ENCODE measurements around the gene DMTF1. TPM values are rescaled to one million over a fixed set of nuclear protein-coding genes. Genes with fewer than 3 reads are reported as not detected.

Gene DMTF1
- total and polyA plus RNA-seq, 9 of the 15 experiments (the other 6 are each of a cell fraction or from before 2014, with no cell fraction given), result 25.7 to 208 (median 74.7) TPM

DNA sequence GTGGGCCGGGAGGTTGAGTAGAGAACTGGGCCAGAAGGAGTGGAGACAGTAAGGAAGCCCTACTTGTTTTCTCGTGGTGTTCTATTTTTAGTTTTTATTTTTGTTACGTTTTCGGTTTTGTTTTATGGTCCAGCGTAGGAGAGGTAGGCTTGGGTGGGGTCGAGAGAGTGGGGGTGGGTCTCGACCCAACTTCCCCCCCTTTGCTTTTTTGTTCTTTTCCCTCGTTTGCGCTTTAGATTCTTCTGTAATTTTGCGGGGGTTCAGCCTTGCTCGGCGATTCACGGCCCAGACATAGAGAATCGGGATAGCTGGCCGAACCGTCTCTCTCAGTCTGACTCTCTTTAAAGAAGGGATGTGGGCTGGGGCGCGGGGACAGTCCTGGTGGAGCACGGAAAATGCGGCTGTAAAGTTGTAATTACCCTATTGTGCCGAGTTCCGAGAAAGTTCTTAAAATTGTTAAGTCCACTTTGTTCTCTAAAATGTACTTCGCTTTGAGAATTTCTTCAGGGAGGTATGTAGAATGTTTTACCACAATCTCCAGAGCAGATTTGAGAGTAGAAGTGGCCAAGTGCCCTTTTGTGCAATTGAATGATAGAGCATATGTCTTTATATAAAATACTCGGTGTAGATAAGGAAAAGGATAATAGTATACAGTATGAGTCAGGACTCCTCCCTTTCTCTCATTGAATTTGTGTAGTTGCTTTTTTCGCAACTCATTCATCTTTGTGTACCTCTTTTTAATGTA lies 816 bp downstream of the DMTF1 start (continued):
- TF ChIP-seq MYBL2 (IDR thresholded peaks at IDR 0.05; ENCODE audit: low read depth) (0 out of 2 replicates have a peak, but pooled peaks have one; percentile 52), MYBL2 (CRISPR knock-in tag; IDR thresholded peaks at IDR 0.05; ENCODE audit: borderline replicate concordance) (no peak), EHMT2 (IDR thresholded peaks at IDR 0.05) (peak; percentile 53; the same call in 1 of the 2 replicates), WHSC1 (IDR thresholded peaks at IDR 0.05; ENCODE audit: low read length) (no peak), NCOA1 (IDR thresholded peaks at IDR 0.05; ENCODE audit: low read depth) (0 out of 2 replicates have a peak, but pooled peaks have one; percentile 29), CHD1 (IDR thresholded peaks at IDR 0.05; ENCODE audit: low read length) (peak; percentile 81), HSF4 (CRISPR knock-in tag; IDR thresholded peaks at IDR 0.05; ENCODE audit: borderline replicate concordance) (no peak), SMARCE1 (IDR thresholded peaks at IDR 0.05) (peak; percentile 69)
- TF ChIP-seq, protein P1, sequence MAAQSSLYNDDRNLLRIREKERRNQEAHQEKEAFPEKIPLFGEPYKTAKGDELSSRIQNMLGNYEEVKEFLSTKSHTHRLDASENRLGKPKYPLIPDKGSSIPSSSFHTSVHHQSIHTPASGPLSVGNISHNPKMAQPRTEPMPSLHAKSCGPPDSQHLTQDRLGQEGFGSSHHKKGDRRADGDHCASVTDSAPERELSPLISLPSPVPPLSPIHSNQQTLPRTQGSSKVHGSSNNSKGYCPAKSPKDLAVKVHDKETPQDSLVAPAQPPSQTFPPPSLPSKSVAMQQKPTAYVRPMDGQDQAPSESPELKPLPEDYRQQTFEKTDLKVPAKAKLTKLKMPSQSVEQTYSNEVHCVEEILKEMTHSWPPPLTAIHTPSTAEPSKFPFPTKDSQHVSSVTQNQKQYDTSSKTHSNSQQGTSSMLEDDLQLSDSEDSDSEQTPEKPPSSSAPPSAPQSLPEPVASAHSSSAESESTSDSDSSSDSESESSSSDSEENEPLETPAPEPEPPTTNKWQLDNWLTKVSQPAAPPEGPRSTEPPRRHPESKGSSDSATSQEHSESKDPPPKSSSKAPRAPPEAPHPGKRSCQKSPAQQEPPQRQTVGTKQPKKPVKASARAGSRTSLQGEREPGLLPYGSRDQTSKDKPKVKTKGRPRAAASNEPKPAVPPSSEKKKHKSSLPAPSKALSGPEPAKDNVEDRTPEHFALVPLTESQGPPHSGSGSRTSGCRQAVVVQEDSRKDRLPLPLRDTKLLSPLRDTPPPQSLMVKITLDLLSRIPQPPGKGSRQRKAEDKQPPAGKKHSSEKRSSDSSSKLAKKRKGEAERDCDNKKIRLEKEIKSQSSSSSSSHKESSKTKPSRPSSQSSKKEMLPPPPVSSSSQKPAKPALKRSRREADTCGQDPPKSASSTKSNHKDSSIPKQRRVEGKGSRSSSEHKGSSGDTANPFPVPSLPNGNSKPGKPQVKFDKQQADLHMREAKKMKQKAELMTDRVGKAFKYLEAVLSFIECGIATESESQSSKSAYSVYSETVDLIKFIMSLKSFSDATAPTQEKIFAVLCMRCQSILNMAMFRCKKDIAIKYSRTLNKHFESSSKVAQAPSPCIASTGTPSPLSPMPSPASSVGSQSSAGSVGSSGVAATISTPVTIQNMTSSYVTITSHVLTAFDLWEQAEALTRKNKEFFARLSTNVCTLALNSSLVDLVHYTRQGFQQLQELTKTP (IDR thresholded peaks at IDR 0.05; ENCODE audit: low read depth in 1 of 2, partially characterized antibody in 2 of 2), result peak in 1 of 2 experiments; percentile 65
- TF ChIP-seq, protein P2, sequence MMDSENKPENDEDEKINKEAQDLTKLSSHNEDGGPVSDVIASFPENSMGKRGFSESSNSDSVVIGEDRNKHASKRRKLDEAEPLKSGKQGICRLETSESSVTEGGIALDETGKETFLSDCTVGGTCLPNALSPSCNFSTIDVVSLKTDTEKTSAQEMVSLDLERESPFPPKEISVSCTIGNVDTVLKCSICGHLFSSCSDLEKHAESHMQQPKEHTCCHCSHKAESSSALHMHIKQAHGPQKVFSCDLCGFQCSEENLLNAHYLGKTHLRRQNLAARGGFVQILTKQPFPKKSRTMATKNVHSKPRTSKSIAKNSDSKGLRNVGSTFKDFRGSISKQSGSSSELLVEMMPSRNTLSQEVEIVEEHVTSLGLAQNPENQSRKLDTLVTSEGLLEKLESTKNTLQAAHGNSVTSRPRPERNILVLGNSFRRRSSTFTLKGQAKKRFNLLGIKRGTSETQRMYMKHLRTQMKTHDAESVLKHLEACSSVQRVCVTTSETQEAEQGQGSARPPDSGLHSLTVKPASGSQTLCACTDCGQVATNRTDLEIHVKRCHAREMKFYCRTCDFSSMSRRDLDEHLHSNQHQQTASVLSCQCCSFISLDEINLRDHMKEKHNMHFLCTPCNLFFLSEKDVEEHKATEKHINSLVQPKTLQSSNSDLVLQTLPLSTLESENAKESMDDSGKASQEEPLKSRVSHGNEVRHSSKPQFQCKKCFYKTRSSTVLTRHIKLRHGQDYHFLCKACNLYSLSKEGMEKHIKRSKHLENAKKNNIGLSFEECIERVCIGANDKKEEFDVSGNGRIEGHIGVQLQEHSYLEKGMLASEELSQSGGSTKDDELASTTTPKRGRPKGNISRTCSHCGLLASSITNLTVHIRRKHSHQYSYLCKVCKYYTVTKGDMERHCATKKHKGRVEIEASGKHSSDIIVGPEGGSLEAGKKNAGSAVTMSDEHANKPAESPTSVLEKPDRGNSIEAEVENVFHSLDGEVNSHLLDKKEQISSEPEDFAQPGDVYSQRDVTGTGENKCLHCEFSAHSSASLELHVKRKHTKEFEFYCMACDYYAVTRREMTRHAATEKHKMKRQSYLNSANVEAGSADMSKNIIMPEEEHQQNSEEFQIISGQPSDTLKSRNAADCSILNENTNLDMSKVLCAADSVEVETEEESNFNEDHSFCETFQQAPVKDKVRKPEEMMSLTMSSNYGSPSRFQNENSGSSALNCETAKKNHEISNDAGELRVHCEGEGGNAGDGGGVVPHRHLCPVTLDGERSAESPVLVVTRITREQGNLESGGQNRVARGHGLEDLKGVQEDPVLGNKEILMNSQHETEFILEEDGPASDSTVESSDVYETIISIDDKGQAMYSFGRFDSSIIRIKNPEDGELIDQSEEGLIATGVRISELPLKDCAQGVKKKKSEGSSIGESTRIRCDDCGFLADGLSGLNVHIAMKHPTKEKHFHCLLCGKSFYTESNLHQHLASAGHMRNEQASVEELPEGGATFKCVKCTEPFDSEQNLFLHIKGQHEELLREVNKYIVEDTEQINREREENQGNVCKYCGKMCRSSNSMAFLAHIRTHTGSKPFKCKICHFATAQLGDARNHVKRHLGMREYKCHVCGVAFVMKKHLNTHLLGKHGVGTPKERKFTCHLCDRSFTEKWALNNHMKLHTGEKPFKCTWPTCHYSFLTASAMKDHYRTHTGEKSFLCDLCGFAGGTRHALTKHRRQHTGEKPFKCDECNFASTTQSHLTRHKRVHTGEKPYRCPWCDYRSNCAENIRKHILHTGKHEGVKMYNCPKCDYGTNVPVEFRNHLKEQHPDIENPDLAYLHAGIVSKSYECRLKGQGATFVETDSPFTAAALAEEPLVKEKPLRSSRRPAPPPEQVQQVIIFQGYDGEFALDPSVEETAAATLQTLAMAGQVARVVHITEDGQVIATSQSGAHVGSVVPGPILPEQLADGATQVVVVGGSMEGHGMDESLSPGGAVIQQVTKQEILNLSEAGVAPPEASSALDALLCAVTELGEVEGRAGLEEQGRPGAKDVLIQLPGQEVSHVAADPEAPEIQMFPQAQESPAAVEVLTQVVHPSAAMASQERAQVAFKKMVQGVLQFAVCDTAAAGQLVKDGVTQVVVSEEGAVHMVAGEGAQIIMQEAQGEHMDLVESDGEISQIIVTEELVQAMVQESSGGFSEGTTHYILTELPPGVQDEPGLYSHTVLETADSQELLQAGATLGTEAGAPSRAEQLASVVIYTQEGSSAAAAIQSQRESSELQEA (IDR thresholded peaks at IDR 0.05; ENCODE audit: low read depth), result 0 out of 2 replicates have a peak, but pooled peaks have one; percentile 45
- TF ChIP-seq, protein P3, sequence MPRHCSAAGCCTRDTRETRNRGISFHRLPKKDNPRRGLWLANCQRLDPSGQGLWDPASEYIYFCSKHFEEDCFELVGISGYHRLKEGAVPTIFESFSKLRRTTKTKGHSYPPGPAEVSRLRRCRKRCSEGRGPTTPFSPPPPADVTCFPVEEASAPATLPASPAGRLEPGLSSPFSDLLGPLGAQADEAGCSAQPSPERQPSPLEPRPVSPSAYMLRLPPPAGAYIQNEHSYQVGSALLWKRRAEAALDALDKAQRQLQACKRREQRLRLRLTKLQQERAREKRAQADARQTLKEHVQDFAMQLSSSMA (CRISPR knock-in tag; IDR thresholded peaks at IDR 0.05), result no peak
- TF ChIP-seq, protein P4, sequence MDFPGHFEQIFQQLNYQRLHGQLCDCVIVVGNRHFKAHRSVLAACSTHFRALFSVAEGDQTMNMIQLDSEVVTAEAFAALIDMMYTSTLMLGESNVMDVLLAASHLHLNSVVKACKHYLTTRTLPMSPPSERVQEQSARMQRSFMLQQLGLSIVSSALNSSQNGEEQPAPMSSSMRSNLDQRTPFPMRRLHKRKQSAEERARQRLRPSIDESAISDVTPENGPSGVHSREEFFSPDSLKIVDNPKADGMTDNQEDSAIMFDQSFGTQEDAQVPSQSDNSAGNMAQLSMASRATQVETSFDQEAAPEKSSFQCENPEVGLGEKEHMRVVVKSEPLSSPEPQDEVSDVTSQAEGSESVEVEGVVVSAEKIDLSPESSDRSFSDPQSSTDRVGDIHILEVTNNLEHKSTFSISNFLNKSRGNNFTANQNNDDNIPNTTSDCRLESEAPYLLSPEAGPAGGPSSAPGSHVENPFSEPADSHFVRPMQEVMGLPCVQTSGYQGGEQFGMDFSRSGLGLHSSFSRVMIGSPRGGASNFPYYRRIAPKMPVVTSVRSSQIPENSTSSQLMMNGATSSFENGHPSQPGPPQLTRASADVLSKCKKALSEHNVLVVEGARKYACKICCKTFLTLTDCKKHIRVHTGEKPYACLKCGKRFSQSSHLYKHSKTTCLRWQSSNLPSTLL (IDR thresholded peaks at IDR 0.05), result peak; percentile 57; the same call in 1 of the 2 replicates

All from K562 (cell line).